SK-N-SH treated with all-trans-retinoic acid at 6 μM for 48 hours (cell line): Measurements from ENCODE around the gene RND2.

ENCODE experiments used
- ARNTL ChIP-seq: fragments of 450-650 bp; formaldehyde crosslinking; IDR thresholded peaks from 2 replicates; pipeline ENCODE4 v1.5.0; 2020; ENCODE audit warnings: low read depth, mild to moderate bottlenecking, moderate library complexity, borderline replicate concordance
- GLIS3 ChIP-seq: fragments of 250-450 bp; sonication (Bioruptor Pico); IDR thresholded peaks from 2 replicates; pipeline ENCODE4 v1.5.0; 2020; ENCODE audit warnings: mild to moderate bottlenecking, moderate library complexity
- PPARA ChIP-seq: fragments of 250-450 bp; sonication (Bioruptor Pico); IDR thresholded peaks from 2 replicates; pipeline ENCODE4 v1.5.0; 2020; ENCODE audit warnings: mild to moderate bottlenecking, borderline replicate concordance
- SNAI2 ChIP-seq: fragments of 250-450 bp; sonication (Bioruptor Pico); IDR thresholded peaks from 2 replicates; pipeline ENCODE4 v1.5.0; 2020; ENCODE audit warnings: mild to moderate bottlenecking, moderate library complexity
- ZC3H10 ChIP-seq: fragments of 250-450 bp; sonication (Bioruptor Pico); IDR thresholded peaks from 2 replicates; pipeline ENCODE4 v1.5.1; 2021; ENCODE audit warnings: mild to moderate bottlenecking, moderate library complexity
- ZFP3 ChIP-seq: fragments of 250-450 bp; sonication (Bioruptor Pico); IDR thresholded peaks from 2 replicates; pipeline ENCODE4 v1.5.0; 2020; ENCODE audit warnings: mild to moderate bottlenecking, moderate library complexity
- ZFP30 ChIP-seq: fragments of 450-650 bp; formaldehyde crosslinking; IDR thresholded peaks from 2 replicates; pipeline ENCODE4 v1.5.0; 2022; ENCODE audit warnings: mild to moderate bottlenecking, moderate library complexity
- ZNF565 ChIP-seq: fragments of 450-650 bp; formaldehyde crosslinking; conservative IDR thresholded peaks from 2 replicates; pipeline ENCODE4 v1.5.0; 2020; ENCODE audit warnings: low read depth, mild to moderate bottlenecking, moderate library complexity
- TF ChIP-seq, protein P1 (sequence below): fragments of 250-450 bp; sonication (Bioruptor Pico); IDR thresholded peaks from 2 replicates; pipeline ENCODE4 v1.8.0; 2020; ENCODE audit warnings: mild to moderate bottlenecking, moderate library complexity, borderline replicate concordance
- TF ChIP-seq, protein P2 (sequence below): fragments of 250-450 bp; sonication (Bioruptor Pico); IDR thresholded peaks from 2 replicates; pipeline ENCODE4 v1.5.0; 2020; ENCODE audit warnings: mild to moderate bottlenecking, moderate library complexity
- TF ChIP-seq, protein P3 (sequence below): fragments of 250-450 bp; sonication (Bioruptor Pico); IDR thresholded peaks from 2 replicates; pipeline ENCODE4 v1.5.1; 2020; ENCODE audit warnings: low read depth, mild to moderate bottlenecking, moderate library complexity

DNA sequence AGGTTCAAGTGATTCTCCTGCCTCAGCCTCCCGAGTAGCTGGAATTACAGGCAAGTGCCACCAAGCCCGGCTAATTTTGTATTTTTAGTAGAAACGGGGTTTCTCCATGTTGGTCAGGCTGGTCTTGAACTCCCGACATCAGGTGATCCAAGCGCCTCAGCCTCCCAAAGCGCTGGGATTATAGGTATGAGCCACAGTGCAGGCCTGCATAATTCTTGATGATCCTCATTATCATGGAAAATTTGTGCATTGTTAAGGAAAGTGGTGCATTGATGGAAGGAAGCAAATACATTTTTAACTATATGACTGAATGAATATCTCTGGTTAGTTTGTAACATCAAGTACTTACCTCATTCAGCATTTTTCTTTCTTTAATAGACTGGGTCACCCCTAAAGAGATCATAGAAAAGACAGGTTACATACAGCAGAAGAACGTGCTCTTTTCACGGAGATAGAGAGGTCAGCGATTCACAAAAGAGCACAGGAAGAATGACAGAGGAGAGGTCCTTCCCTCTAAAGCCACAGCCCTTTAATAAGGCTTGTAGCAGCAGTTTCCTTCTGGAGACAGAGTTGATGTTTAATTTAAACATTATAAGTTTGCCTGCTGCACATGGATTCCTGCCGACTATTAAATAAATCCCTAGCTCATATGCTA lies 38.1 kb downstream of the RND2 start:
- TF ChIP-seq, protein P1, sequence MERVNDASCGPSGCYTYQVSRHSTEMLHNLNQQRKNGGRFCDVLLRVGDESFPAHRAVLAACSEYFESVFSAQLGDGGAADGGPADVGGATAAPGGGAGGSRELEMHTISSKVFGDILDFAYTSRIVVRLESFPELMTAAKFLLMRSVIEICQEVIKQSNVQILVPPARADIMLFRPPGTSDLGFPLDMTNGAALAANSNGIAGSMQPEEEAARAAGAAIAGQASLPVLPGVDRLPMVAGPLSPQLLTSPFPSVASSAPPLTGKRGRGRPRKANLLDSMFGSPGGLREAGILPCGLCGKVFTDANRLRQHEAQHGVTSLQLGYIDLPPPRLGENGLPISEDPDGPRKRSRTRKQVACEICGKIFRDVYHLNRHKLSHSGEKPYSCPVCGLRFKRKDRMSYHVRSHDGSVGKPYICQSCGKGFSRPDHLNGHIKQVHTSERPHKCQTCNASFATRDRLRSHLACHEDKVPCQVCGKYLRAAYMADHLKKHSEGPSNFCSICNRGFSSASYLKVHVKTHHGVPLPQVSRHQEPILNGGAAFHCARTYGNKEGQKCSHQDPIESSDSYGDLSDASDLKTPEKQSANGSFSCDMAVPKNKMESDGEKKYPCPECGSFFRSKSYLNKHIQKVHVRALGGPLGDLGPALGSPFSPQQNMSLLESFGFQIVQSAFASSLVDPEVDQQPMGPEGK (CRISPR knock-in tag) = no peak
- no peak for TF ChIP-seq PPARA (CRISPR knock-in tag)
- TF ChIP-seq GLIS3 (CRISPR knock-in tag) = no peak
- no peak for TF ChIP-seq ZC3H10
- TF ChIP-seq, protein P2, sequence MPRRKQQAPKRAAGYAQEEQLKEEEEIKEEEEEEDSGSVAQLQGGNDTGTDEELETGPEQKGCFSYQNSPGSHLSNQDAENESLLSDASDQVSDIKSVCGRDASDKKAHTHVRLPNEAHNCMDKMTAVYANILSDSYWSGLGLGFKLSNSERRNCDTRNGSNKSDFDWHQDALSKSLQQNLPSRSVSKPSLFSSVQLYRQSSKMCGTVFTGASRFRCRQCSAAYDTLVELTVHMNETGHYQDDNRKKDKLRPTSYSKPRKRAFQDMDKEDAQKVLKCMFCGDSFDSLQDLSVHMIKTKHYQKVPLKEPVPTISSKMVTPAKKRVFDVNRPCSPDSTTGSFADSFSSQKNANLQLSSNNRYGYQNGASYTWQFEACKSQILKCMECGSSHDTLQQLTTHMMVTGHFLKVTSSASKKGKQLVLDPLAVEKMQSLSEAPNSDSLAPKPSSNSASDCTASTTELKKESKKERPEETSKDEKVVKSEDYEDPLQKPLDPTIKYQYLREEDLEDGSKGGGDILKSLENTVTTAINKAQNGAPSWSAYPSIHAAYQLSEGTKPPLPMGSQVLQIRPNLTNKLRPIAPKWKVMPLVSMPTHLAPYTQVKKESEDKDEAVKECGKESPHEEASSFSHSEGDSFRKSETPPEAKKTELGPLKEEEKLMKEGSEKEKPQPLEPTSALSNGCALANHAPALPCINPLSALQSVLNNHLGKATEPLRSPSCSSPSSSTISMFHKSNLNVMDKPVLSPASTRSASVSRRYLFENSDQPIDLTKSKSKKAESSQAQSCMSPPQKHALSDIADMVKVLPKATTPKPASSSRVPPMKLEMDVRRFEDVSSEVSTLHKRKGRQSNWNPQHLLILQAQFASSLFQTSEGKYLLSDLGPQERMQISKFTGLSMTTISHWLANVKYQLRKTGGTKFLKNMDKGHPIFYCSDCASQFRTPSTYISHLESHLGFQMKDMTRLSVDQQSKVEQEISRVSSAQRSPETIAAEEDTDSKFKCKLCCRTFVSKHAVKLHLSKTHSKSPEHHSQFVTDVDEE (CRISPR knock-in tag) = no peak
- no peak for TF ChIP-seq ZNF565 (CRISPR knock-in tag)
- TF ChIP-seq, protein P3, sequence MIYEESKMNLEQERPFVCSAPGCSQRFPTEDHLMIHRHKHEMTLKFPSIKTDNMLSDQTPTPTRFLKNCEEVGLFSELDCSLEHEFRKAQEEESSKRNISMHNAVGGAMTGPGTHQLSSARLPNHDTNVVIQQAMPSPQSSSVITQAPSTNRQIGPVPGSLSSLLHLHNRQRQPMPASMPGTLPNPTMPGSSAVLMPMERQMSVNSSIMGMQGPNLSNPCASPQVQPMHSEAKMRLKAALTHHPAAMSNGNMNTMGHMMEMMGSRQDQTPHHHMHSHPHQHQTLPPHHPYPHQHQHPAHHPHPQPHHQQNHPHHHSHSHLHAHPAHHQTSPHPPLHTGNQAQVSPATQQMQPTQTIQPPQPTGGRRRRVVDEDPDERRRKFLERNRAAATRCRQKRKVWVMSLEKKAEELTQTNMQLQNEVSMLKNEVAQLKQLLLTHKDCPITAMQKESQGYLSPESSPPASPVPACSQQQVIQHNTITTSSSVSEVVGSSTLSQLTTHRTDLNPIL = no peak
- TF ChIP-seq ARNTL (CRISPR knock-in tag) = no peak
- no peak for TF ChIP-seq ZFP3 (CRISPR knock-in tag)
- no peak for TF ChIP-seq SNAI2 (CRISPR knock-in tag)
- no peak for TF ChIP-seq ZFP30 (CRISPR knock-in tag)
